PFSK-1 (cell line): ENCODE measurements around the gene CDKN2B-AS1.

Experiments
- FOXP2 ChIP-seq: optimal IDR thresholded peaks from 2 replicates; pipeline ENCODE3; 2011; ENCODE audit warnings: borderline replicate concordance, control low read depth, inconsistent platforms; ENCODE audit not compliant: insufficient read depth; ENCODE audit errors: extremely low read length, extremely low read depth
- POLR2AphosphoS5 ChIP-seq: IDR thresholded peaks from 2 replicates; pipeline ENCODE4 v1.6.1; 2012; ENCODE audit warnings: low read depth, mild to moderate bottlenecking, control low read depth, low read length, moderate library complexity
- REST ChIP-seq, 2 experiments: IDR thresholded peaks; 2 replicates each; pipeline versions ENCODE4 v1.6.1 to v1.8.0; 2011 to 2012; ENCODE audit warnings: low read depth in 2 of 2, low read length in 2 of 2, control low read depth in 1 of 2, inconsistent platforms in 1 of 2, mild to moderate bottlenecking in 1 of 2, moderate library complexity in 1 of 2; ENCODE audit not compliant: insufficient read depth in 1 of 2
- SIN3A ChIP-seq: IDR thresholded peaks from 2 replicates; pipeline ENCODE4 v1.6.1; 2012; ENCODE audit warnings: mild to moderate bottlenecking, low read length, moderate library complexity, borderline replicate concordance; ENCODE audit not compliant: insufficient read depth
- TAF1 ChIP-seq: IDR thresholded peaks from 2 replicates; pipeline ENCODE4 v1.6.1; 2012; ENCODE audit warnings: low read length, control low read depth, borderline replicate concordance; ENCODE audit not compliant: insufficient read depth

GRCh38 chr9:22008717-22009505 is 14.3 kb downstream of the CDKN2B-AS1 start, which contains the start of gene CDKN2B:
- TF ChIP-seq POLR2AphosphoS5 (peak; percentile 87), REST (IDR thresholded peaks at IDR 0.05; ENCODE audit: insufficient read depth in 1 of 2, low read depth in 2 of 2, low read length in 2 of 2) (peak; percentile 58; a peak in 2 of 4 replicates), TAF1 (peak; percentile 88; the same call in 1 of the 2 replicates), SIN3A (peak; percentile 92), FOXP2 (peak; percentile 71)
